Lung (tissue), 12 donors: ENCODE results near the gene SPC25. TPM values are rescaled to one million over a fixed set of nuclear protein-coding genes. Genes with fewer than 3 reads are reported as not detected.
A peak's percentile ranks its signal among the peaks of the same experiment; 100 is the strongest.

Experiments used
- ATAC-seq: fragments of 200-7000 bp; cut with Tn5 transposase; one replicate; pipeline ENCODE4 v1.9.1; 2020; ENCODE audit warnings: moderate number of reproducible peaks; ENCODE audit not compliant: insufficient read depth, low FRiP score
- DNase-seq, 3 donors: peaks; one replicate each; pipeline ENCODE4 v3.0.0-alpha.2; 2013 to 2017
- H3K27ac ChIP-seq, 2 donors: one replicate each; pipeline ENCODE4 v1.5.1; 2013; ENCODE audit warnings: mild to moderate bottlenecking in 2 of 2, moderate library complexity in 2 of 2, control low read depth in 1 of 2, inconsistent platforms in 1 of 2, low read depth in 1 of 2, low read length in 1 of 2
- H3K27me3 ChIP-seq, 3 donors: one replicate each; pipeline ENCODE4 v1.5.1; 2013; ENCODE audit warnings: low read length in 2 of 3; ENCODE audit not compliant: control insufficient read depth in 3 of 3, insufficient read depth in 3 of 3
- H3K36me3 ChIP-seq, 4 donors: one replicate each; pipeline ENCODE4 v1.5.1; 2013; ENCODE audit warnings: low read length in 4 of 4, mild to moderate bottlenecking in 1 of 4, moderate library complexity in 1 of 4; ENCODE audit not compliant: control insufficient read depth in 4 of 4, insufficient read depth in 4 of 4
- H3K4me1 ChIP-seq, 5 donors: one replicate each; pipeline ENCODE4 v1.5.1; 2013; ENCODE audit warnings: low read length in 5 of 5, mild to moderate bottlenecking in 2 of 5, moderate library complexity in 1 of 5; ENCODE audit not compliant: control insufficient read depth in 5 of 5, insufficient read depth in 5 of 5
- H3K4me3 ChIP-seq: one replicate; pipeline ENCODE4 v1.5.1; 2013; ENCODE audit warnings: mild to moderate bottlenecking, control low read depth, moderate library complexity
- H3K9ac ChIP-seq, 2 donors: one replicate each; pipeline ENCODE4 v1.5.1; 2013; ENCODE audit warnings: low read length in 2 of 2, control low read depth in 1 of 2; ENCODE audit not compliant: insufficient read depth in 1 of 2
- H3K9me3 ChIP-seq, 4 donors: one replicate each; pipeline ENCODE4 v1.5.1; 2013; ENCODE audit warnings: low read length in 3 of 4, mild to moderate bottlenecking in 1 of 4, moderate library complexity in 1 of 4; ENCODE audit not compliant: control insufficient read depth in 4 of 4, insufficient read depth in 3 of 4
- WGBS, 2 donors: extraction: QIAGEN DNeasy Blood & Tissue Kit; methylation state at CpG; one replicate each; pipeline ENCODE4 v1.1.7; 2013; 5-methylcytosine and 5-hydroxymethylcytosine counted together
- polyA plus RNA-seq, 2 donors: library from polyadenylated mRNA; stranded (reverse); fragments of 200-250 nt; gene quantifications; one replicate each; pipeline ENCODE4 v1.2.1, GENCODE V29; 2013
- total RNA-seq, 2 donors: library from RNA; depleted of rRNA in 1 of 2; stranded (reverse); fragments of >200 nt in 1 of 2; gene quantifications; one replicate each; pipeline ENCODE4 v1.2.1, GENCODE V29; 2014 to 2021
- TF ChIP-seq, protein P1 (sequence below): IDR thresholded peaks from 2 replicates; pipeline ENCODE4 v1.5.1; 2012; ENCODE audit warnings: mild to moderate bottlenecking; ENCODE audit errors: control extremely low read depth, extremely low read depth
- donor health status: control.
- donor health status: control.
- donor health status: Bipolar disorder and iron deficiency.
- donor health status: healthy.
- donor health status: DM: yes; HTN: yes; CAD: no.

SPC25 gene
- total and polyA plus RNA-seq, 4 donors = 0.67 to 2.1 (median 1.3) TPM

DNA sequence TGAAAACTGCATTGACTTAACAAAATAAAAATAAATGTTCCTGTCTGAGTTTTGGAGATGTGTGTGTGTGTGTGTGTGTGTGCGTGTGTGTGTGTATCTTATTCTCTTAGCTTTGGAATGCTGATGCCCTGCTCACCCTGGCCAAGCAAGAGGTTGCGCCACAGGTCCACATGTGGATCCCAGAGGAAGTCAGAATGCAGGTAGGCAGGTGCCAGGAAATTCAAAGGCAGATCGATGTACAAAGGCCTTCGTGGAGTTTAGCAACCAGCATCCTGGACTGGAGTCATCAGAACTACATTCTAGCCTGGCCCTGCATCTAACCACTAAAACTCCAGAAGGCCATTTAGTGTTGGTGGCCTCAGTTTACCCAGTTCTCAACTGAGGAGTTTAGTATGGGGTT, 23.3 kb upstream of the SPC25 start:
- WGBS, 2 donors = 74 to 90% methylated on average over 4 of the region's 4 CpGs
- no peak for DNase-seq

DNA sequence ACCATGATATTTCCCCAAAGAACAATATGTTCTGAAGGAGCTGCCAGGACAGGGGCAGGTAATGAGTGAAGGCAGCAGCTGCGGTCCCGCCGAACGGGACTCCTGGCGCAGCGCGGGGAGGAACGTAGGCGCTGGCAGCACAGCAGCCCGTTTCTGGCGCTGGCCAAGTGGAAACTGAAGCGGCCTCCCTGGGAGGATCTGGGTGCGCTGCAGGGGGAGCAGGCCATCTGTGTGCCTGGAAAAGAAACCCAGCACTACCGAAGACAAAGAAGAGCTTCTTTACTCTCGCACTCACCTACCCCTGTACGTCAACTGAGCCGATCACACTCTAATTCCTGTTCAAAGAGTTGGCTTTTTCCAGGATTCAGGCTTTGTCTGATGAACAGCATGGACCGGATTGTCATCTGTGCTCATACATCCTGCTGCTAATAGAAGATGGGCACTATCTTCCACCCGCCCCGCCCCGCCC, 22.7 kb upstream of the SPC25 start:
- WGBS, 2 donors = 23 to 41% methylated on average over 21 of the region's 21 CpGs
- H3K27me3 ChIP-seq = peaks cover 0 to 10% (median 8%) of the 10 kb centered on the region in 3 donors
- no peak overlapping the region for H3K4me3 ChIP-seq
- no peak overlapping the region for H3K27ac ChIP-seq
- no peaks in the 10 kb centered on the region for H3K36me3 ChIP-seq
- H3K4me1 ChIP-seq = no peaks in the 10 kb centered on the region
- DNase-seq (peak; percentile 25 to 27 (median 26)), ATAC-seq (no peak)
- no peaks in the 10 kb centered on the region for H3K9me3 ChIP-seq
- TF ChIP-seq, protein P1, sequence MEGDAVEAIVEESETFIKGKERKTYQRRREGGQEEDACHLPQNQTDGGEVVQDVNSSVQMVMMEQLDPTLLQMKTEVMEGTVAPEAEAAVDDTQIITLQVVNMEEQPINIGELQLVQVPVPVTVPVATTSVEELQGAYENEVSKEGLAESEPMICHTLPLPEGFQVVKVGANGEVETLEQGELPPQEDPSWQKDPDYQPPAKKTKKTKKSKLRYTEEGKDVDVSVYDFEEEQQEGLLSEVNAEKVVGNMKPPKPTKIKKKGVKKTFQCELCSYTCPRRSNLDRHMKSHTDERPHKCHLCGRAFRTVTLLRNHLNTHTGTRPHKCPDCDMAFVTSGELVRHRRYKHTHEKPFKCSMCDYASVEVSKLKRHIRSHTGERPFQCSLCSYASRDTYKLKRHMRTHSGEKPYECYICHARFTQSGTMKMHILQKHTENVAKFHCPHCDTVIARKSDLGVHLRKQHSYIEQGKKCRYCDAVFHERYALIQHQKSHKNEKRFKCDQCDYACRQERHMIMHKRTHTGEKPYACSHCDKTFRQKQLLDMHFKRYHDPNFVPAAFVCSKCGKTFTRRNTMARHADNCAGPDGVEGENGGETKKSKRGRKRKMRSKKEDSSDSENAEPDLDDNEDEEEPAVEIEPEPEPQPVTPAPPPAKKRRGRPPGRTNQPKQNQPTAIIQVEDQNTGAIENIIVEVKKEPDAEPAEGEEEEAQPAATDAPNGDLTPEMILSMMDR = no peak
- peak overlapping the region in 1 of 2 donors; percentile 35 for H3K9ac ChIP-seq

More for the DNA sequence above, 23.3 kb upstream of the SPC25 start:
- no peak for ATAC-seq
- peaks cover 0 to 10% (median 8%) of the 10 kb centered on the region in 3 donors for H3K27me3 ChIP-seq
- H3K4me3 ChIP-seq = no peak overlapping the region
- H3K9ac ChIP-seq = no peak overlapping the region
- no peaks in the 10 kb centered on the region for H3K9me3 ChIP-seq
- TF ChIP-seq, protein P1 = no peak
- no peaks in the 10 kb centered on the region for H3K36me3 ChIP-seq
- H3K4me1 ChIP-seq = no peaks in the 10 kb centered on the region
- no peak overlapping the region for H3K27ac ChIP-seq

DNA sequence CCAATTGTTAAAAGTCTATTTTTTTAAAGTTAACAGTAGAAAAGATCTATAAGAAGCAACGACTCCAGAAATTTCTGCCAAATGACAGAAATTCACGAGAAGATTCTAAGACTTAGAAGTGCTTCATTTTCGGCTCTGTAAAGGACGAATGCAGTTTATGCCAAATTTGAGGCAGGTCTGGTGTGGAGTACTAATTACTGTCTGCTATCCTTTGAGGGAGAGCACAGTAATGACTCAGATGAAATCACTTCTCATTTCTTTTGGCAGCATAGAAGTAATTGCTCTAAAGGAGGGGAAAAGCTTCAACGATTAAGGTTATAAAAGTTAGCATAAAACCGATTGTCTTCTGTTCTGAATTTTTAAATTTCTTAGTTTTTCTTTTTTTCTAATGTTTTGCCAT, 22.2 kb upstream of the SPC25 start:
- no peaks in the 10 kb centered on the region for H3K36me3 ChIP-seq
- no peak overlapping the region for H3K27ac ChIP-seq
- DNase-seq (no peak), ATAC-seq (no peak)
- WGBS, 2 donors = 61 to 65% methylated on average over 6 of the region's 6 CpGs
- TF ChIP-seq, protein P1 = no peak
- H3K9me3 ChIP-seq = no peaks in the 10 kb centered on the region
- H3K4me3 ChIP-seq = no peak overlapping the region
- H3K4me1 ChIP-seq = no peaks in the 10 kb centered on the region
- peak overlapping the region in 1 of 2 donors; percentile 35 for H3K9ac ChIP-seq
- H3K27me3 ChIP-seq = peaks cover 0 to 10% (median 8%) of the 10 kb centered on the region in 3 donors

DNA sequence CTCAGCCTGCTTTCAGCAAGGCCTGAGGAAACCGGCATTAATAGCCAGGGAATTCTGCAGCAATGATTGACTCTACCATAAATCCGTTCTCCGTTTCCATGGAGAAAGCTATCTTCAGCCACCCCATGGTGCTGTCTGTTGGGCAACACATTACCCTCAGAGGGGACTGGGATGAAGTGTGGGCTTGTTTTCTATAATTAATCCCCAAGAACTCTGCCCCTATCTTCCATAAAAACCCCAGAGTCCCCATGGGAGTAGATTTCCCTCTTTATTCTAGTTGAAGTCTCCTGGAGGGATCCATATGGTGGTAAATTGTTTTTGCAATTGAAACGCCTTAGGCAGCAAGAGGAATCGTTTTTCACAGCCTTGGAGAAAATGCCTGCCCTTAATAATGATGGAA, 20.1 kb upstream of the SPC25 start:
- Histone ChIP-seq H3K27ac (no peak overlapping the region), H3K4me3 (no peak overlapping the region), H3K9me3 (no peaks in the 10 kb centered on the region), H3K4me1 (no peaks in the 10 kb centered on the region), H3K9ac (no peak overlapping the region), H3K36me3 (no peaks in the 10 kb centered on the region), H3K27me3 (peaks cover 0 to 10% (median 8%) of the 10 kb centered on the region in 3 donors)
- ATAC-seq (no peak), DNase-seq (no peak)
- 79 to 89% methylated on average over 5 of the region's 5 CpGs for WGBS, 2 donors
- TF ChIP-seq, protein P1 = no peak
